Memory B cell (primary cell): Measurements from ENCODE around the gene PCNX3.

Experiments used
- ATAC-seq: fragments of 150-1000 bp; cut with Tn5 transposase; 2 replicates; pipeline ENCODE4 v1.10.0; 2021; ENCODE audit warnings: low read depth, mild to moderate bottlenecking, moderate library complexity
- DNase-seq, 2 donors: peaks; one replicate each; pipeline ENCODE4 v3.0.0; 2022; ENCODE audit warnings: low spot score in 2 of 2
- H3K27ac Mint-ChIP-seq: one replicate; pipeline ENCODE4 v1.8.0; 2022; ENCODE audit warnings: mild to moderate bottlenecking, moderate library complexity, mixed read lengths
- H3K27me3 Mint-ChIP-seq: one replicate; pipeline ENCODE4 v1.8.0; 2022; ENCODE audit warnings: mixed read lengths
- H3K36me3 Mint-ChIP-seq: one replicate; pipeline ENCODE4 v1.8.0; 2022; ENCODE audit warnings: mild to moderate bottlenecking, mixed read lengths
- H3K4me1 Mint-ChIP-seq: one replicate; pipeline ENCODE4 v1.8.0; 2022; ENCODE audit warnings: mixed read lengths
- H3K4me3 Mint-ChIP-seq: one replicate; pipeline ENCODE4 v1.8.0; 2022; ENCODE audit warnings: mild to moderate bottlenecking, moderate library complexity, mixed read lengths
- H3K9me3 Mint-ChIP-seq: one replicate; pipeline ENCODE4 v1.8.0; 2022; ENCODE audit warnings: mixed read lengths

Gene PCNX3

DNA sequence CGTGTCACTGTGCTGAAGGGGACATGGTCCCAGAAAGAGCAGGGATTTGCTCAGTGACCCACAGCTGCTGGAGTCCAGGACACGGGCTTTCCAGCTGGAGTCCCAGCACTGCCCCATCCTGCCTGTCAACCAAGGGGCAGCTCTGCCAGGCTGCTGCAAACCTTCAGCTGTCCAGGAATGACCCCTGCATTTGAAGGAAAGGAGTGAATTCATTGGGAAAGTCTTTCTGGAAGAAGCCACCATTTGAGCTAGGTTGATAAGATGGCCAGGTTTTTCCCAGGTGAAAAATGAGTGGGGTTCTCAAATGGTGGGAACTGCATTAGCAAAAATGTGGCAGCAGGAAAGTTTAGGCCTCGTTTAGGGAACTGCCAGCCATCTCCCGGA, 29.3 kb upstream of the PCNX3 start:
- ATAC-seq = no peak
- Mint-ChIP-seq H3K36me3 (peaks cover 25% of the 10 kb centered on the region), H3K4me3 (no peak overlapping the region), H3K4me1 (peaks cover 26% of the 10 kb centered on the region), H3K9me3 (no peaks in the 10 kb centered on the region), H3K27ac (peak overlapping the region; percentile 96), H3K27me3 (no peaks in the 10 kb centered on the region)
- DNase-seq = no peak

DNA sequence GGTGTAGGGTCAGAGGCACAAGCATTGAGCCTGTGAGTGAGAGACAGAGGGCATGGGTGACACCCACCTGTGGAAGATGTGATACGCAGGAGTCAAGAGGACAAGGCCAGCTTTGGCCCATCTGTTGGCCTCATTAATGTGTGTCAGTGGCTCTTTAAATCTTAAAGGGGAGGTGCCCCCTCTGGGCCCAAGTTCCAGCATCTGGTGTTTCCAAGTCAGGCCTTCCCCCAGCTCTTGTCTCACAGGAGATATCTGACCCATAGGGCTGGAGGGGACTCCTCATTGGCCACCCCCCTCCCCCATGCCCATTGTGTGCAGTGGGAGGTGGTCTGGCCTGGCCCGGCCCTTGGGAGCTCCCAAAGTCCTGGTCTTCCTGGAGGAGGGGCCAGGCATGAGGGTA, 28.9 kb upstream of the PCNX3 start:
- H3K27me3 Mint-ChIP-seq = no peaks in the 10 kb centered on the region
- peaks cover 23% of the 10 kb centered on the region for H3K36me3 Mint-ChIP-seq
- H3K4me3 Mint-ChIP-seq = no peak overlapping the region
- DNase-seq = no peak
- H3K9me3 Mint-ChIP-seq = no peaks in the 10 kb centered on the region
- H3K4me1 Mint-ChIP-seq = peaks cover 26% of the 10 kb centered on the region
- ATAC-seq = no peak
- H3K27ac Mint-ChIP-seq = peak overlapping the region; percentile 96

- Mint-ChIP-seq H3K9me3 (no peaks in the 10 kb centered on the region), H3K4me3 (peak overlapping the region; percentile 79), H3K36me3 (peaks cover 13% of the 10 kb centered on the region), H3K4me1 (peaks cover 28% of the 10 kb centered on the region), H3K27ac (peak overlapping the region; percentile 96), H3K27me3 (no peaks in the 10 kb centered on the region)
- peak; percentile 80 for ATAC-seq
- DNase-seq = peak; percentile 69 to 80
These were observed 27.1 kb upstream of the PCNX3 start for GRCh38 chr11:65588199-65589054.

DNA sequence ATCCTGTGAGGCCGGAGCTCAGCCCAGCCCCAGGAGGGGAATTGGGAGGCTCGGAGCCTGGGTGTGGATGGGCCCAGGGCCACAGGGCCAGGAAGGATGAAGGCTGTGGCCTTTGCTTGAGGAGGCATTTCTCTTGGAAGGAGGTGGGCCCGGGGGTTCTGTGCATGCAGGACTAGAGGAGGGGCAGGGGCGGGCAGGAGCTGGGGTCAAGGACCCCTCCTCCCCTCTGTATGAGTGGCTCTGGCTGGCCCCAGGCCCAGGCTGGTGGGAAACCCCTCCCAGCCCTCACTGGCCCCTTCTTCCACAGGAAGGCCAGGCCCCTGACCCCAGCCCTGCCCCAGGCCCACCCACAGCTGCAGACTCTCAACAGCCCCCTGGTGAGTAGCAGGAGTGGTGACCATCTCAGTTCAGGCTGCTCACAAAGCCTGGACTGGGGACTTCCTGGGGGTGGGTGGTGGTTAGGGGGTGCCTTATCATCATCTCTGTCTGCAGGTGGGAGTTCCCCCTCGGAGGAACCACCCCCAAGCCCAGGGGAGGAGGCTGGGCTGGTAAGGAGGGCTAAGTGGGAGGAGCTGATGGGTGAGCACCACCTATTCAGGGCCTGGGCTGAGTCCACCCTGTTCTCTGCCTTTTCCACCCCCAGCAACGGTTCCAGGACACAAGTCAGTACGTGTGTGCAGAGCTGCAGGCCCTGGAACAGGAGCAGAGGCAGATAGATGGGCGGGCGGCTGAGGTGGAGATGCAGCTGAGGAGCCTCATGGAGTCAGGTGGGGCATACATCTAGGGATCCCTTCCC, 25.9 kb upstream of the PCNX3 start:
- Mint-ChIP-seq H3K36me3 (peaks cover 7% of the 10 kb centered on the region), H3K27me3 (no peaks in the 10 kb centered on the region), H3K4me1 (peaks cover 26% of the 10 kb centered on the region), H3K4me3 (no peak overlapping the region), H3K9me3 (no peaks in the 10 kb centered on the region), H3K27ac (peak overlapping the region; percentile 96)
- peak; percentile 14 for ATAC-seq
- DNase-seq = no peak

DNA sequence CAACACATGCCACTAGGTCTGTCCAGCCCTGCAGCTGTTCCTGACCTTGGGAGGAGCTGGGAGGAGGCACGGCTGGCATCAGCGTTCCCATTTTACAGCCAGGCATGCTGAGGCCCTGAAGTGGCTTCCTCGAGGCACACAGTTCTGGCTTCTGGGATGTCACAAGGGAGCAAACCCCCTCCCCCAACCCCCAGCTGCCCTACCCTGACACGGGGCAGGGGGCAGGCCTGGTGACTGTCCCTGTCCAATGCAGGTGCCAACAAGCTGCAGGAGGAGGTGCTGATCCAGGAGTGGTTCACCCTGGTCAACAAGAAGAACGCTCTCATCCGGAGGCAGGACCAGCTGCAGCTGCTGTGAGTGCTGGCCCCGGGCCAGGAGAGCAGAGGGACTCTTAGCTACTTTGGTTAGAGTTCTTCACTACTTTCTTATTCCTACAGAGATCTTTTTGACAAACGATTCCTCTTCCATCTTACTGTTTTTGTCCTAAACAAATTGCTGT, 25.3 kb upstream of the PCNX3 start:
- Mint-ChIP-seq H3K4me3 (no peak overlapping the region), H3K27ac (no peak overlapping the region), H3K27me3 (no peaks in the 10 kb centered on the region), H3K9me3 (no peaks in the 10 kb centered on the region), H3K36me3 (peaks cover 7% of the 10 kb centered on the region), H3K4me1 (peaks cover 29% of the 10 kb centered on the region)
- no peak for DNase-seq
- no peak for ATAC-seq

- DNase-seq = no peak
- H3K4me1 Mint-ChIP-seq = peaks cover 28% of the 10 kb centered on the region
- no peak for ATAC-seq
- H3K4me3 Mint-ChIP-seq = no peak overlapping the region
- H3K27ac Mint-ChIP-seq = no peak overlapping the region
- H3K36me3 Mint-ChIP-seq = peaks cover 7% of the 10 kb centered on the region
- H3K9me3 Mint-ChIP-seq = no peaks in the 10 kb centered on the region
- no peaks in the 10 kb centered on the region for H3K27me3 Mint-ChIP-seq
These were observed 23.4 kb upstream of the PCNX3 start for GRCh38 chr11:65591939-65592857.

GRCh38 chr11:65592858-65593517, 22.6 kb upstream of the PCNX3 start:
- ATAC-seq (no peak), DNase-seq (no peak)
- no peak overlapping the region for H3K27ac Mint-ChIP-seq
- H3K9me3 Mint-ChIP-seq = no peaks in the 10 kb centered on the region
- H3K27me3 Mint-ChIP-seq = no peaks in the 10 kb centered on the region
- H3K4me1 Mint-ChIP-seq = peaks cover 24% of the 10 kb centered on the region
- peaks cover 9% of the 10 kb centered on the region for H3K36me3 Mint-ChIP-seq
- no peak overlapping the region for H3K4me3 Mint-ChIP-seq

GRCh38 chr11:65593518-65594414, 21.8 kb upstream of the PCNX3 start:
- H3K4me3 Mint-ChIP-seq = no peak overlapping the region
- ATAC-seq = peak; percentile 53

GRCh38 chr11:65595131-65595530, 20.4 kb upstream of the PCNX3 start:
- peaks cover 9% of the 10 kb centered on the region for H3K36me3 Mint-ChIP-seq
- ATAC-seq = peak; percentile 42
- H3K4me3 Mint-ChIP-seq = no peak overlapping the region
- H3K9me3 Mint-ChIP-seq = no peaks in the 10 kb centered on the region
- no peak for DNase-seq
- peaks cover 12% of the 10 kb centered on the region for H3K4me1 Mint-ChIP-seq
- H3K27me3 Mint-ChIP-seq = no peaks in the 10 kb centered on the region
- H3K27ac Mint-ChIP-seq = peak overlapping the region; percentile 25

More at GRCh38 chr11:65593518-65594414, 21.8 kb upstream of the PCNX3 start:
- Mint-ChIP-seq H3K27me3 (no peaks in the 10 kb centered on the region), H3K36me3 (peaks cover 8% of the 10 kb centered on the region), H3K27ac (no peak overlapping the region), H3K4me1 (peaks cover 18% of the 10 kb centered on the region), H3K9me3 (no peaks in the 10 kb centered on the region)
- DNase-seq = no peak

DNA sequence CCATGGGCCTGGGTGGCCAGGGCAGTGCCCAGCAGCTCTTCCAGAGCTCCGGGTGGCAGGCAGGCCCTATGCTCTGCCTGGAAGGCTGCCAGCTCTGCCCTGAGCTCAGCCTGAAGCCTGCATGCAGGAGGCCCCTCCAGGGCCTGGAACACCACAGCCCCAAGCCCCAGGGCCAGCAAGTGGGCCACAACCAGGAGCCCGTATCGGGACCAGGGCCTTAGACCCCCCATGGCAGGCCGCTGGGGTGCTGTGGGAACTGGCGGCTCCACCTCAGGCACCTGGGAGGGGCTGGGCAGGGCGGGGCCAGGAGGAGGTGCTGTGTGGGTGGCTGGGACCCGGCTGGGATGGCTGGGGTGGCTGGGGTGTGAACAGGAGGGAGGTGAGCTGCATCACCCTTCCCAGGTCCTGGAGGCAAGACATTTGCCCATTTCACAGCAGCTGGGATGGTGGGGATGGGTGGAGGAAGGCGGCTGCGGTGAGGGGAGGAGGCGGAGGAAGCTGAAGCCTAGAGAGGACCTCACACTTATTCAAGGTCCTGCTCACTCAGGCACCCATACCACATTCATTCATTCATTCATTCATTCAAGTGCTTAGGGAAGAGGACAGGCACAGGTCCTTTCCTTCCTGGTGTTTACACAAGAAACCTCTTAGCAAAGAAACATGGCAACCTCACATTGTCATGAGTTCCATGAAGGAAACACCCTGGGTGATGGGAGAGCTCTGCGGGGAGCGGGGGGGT, 19.9 kb upstream of the PCNX3 start, which contains the start of gene KCNK7:
Gene KCNK7, minus strand, starts transcription at position 258 of the 739 bp plus-strand sequence. Its CDS starts 28 bp downstream, at position 230.
- H3K36me3 Mint-ChIP-seq = peaks cover 5% of the 10 kb centered on the region
- DNase-seq (no peak), ATAC-seq (no peak)
- H3K4me1 Mint-ChIP-seq = peaks cover 12% of the 10 kb centered on the region
- no peak within 1 kb of the TSS for H3K4me3 Mint-ChIP-seq
- H3K9me3 Mint-ChIP-seq = no peaks in the 10 kb centered on the region
- no peaks in the 10 kb centered on the region for H3K27me3 Mint-ChIP-seq
- H3K27ac Mint-ChIP-seq = peak within 1 kb of the TSS; percentile 81

GRCh38 chr11:65596520-65596919, 19.1 kb upstream of the PCNX3 start:
- H3K4me3 Mint-ChIP-seq = no peak overlapping the region
- peaks cover 5% of the 10 kb centered on the region for H3K36me3 Mint-ChIP-seq
- H3K9me3 Mint-ChIP-seq = no peaks in the 10 kb centered on the region
- no peaks in the 10 kb centered on the region for H3K27me3 Mint-ChIP-seq
- ATAC-seq = no peak
- no peak for DNase-seq
- H3K4me1 Mint-ChIP-seq = peaks cover 12% of the 10 kb centered on the region
- H3K27ac Mint-ChIP-seq = peak overlapping the region; percentile 81

GRCh38 chr11:65598258-65598699, 17.3 kb upstream of the PCNX3 start:
- H3K4me3 Mint-ChIP-seq = no peak overlapping the region
- ATAC-seq (no peak), DNase-seq (no peak)
- peaks cover 15% of the 10 kb centered on the region for H3K4me1 Mint-ChIP-seq
- no peak overlapping the region for H3K27ac Mint-ChIP-seq
- no peaks in the 10 kb centered on the region for H3K27me3 Mint-ChIP-seq
- peaks cover 8% of the 10 kb centered on the region for H3K36me3 Mint-ChIP-seq
- no peaks in the 10 kb centered on the region for H3K9me3 Mint-ChIP-seq
